ENCODE data around the gene CEACAM21. TPM values are rescaled to one million over a fixed set of nuclear protein-coding genes. Genes with fewer than 3 reads are reported as not detected.

CEACAM21 gene
- total RNA-seq, 1 donor from 2014 or later: not detected

DNA sequence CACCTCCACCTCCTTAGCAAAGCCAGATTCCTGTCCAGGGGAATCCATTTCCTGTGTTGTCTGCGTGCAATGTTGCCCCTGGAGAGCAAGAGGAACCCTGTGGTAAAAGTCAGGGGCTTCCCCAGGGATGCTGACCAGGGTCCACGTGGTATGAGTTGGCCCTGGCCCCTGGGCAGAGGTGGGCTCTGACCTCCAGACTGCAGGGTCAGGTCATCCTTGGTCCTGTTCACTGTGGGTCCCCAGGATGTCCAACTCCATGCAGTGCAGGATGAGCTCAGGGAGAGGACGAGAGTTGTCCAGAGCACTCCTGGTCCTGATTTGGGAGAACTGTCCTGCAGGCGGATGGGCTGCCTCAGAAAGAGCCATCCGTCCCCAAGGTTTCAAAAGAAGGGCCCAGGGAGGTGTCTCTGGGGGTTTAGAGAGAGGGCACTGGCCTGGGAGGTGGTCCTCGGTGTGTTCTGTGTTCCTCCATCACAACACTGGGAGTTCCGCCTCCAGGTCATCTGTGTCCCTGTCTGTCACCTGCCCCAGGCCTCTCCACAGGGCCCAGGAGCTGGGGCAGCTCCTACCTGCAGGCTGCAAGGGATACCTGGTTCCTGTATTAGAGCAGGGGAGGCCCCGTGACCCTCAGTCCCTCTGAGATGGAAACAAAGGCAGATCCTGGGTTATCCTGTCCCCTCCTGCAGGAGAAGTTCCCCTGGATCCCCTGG lies 52.2 kb downstream of the CEACAM21 start:
- TF ChIP-seq, protein P1, sequence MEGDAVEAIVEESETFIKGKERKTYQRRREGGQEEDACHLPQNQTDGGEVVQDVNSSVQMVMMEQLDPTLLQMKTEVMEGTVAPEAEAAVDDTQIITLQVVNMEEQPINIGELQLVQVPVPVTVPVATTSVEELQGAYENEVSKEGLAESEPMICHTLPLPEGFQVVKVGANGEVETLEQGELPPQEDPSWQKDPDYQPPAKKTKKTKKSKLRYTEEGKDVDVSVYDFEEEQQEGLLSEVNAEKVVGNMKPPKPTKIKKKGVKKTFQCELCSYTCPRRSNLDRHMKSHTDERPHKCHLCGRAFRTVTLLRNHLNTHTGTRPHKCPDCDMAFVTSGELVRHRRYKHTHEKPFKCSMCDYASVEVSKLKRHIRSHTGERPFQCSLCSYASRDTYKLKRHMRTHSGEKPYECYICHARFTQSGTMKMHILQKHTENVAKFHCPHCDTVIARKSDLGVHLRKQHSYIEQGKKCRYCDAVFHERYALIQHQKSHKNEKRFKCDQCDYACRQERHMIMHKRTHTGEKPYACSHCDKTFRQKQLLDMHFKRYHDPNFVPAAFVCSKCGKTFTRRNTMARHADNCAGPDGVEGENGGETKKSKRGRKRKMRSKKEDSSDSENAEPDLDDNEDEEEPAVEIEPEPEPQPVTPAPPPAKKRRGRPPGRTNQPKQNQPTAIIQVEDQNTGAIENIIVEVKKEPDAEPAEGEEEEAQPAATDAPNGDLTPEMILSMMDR (IDR thresholded peaks at IDR 0.05; ENCODE audit: insufficient read depth, low read length, poor library complexity, severe bottlenecking): no peak
- DNase-seq (ENCODE audit: low read depth): no peak
- no peak overlapping the region for H3K4me3 ChIP-seq (ENCODE audit: low read depth, low read length)
- no peaks in the 10 kb centered on the region for H3K36me3 ChIP-seq (ENCODE audit: control insufficient read depth, insufficient read depth, low read length)
- H3K27me3 ChIP-seq (ENCODE audit: control insufficient read depth, insufficient read depth, low read length): no peaks in the 10 kb centered on the region

Other genes with a start within 250 kb of the CEACAM21 start
- 25.7 and 35.2 TPM in 2 replicates for gene TGFB1, start 222.2 kb upstream of the CEACAM21 start, total RNA-seq
- 4.5 and 5.7 TPM in 2 replicates for gene B9D2, start 212.0 kb upstream of the CEACAM21 start, total RNA-seq
- 1.6 and 4.6 TPM in 2 replicates for gene TMEM91, start 199.6 kb upstream of the CEACAM21 start, total RNA-seq
- 27.0 and 31.6 TPM in 2 replicates for gene EXOSC5, start 178.8 kb upstream of the CEACAM21 start, total RNA-seq
- gene BCKDHA, start 178.3 kb upstream of the CEACAM21 start, total RNA-seq: 49.5 and 51.5 TPM in 2 replicates
- gene B3GNT8, start 148.8 kb upstream of the CEACAM21 start, total RNA-seq: 1.2 and 2.7 TPM in 2 replicates
- 62.0 and 63.7 TPM in 2 replicates for gene DMAC2, start 136.3 kb upstream of the CEACAM21 start, total RNA-seq
- not detected in 2 replicates for gene ERICH4, start 133.0 kb upstream of the CEACAM21 start, total RNA-seq
- gene CEACAM4, start 50.9 kb downstream of the CEACAM21 start, total RNA-seq: not detected in 2 replicates
- not detected in 2 replicates for gene CEACAM7, start 112.1 kb downstream of the CEACAM21 start, total RNA-seq
- gene CEACAM5, start 132.5 kb downstream of the CEACAM21 start, total RNA-seq: not detected in 2 replicates
- gene CEACAM6, start 179.4 kb downstream of the CEACAM21 start, total RNA-seq: 0.13 TPM in 1 of 2 replicates, not detected in the other
- gene CEACAM3, start 220.4 kb downstream of the CEACAM21 start, total RNA-seq: not detected in 2 replicates